Omental fat pad (tissue), 4 donors: ENCODE data around the gene NLRP6. TPM values are rescaled to one million over a fixed set of nuclear protein-coding genes. Genes with fewer than 3 reads are reported as not detected.
"Not testable (repeated sequence)": the region's sequence is repeated elsewhere in the genome, so short reads cannot be mapped to it uniquely, and the experiment has no call there.

Experiments
- ATAC-seq: fragments of 150-250 bp; one replicate; pipeline ENCODE4 v1.9.1; 2016; ENCODE audit warnings: mild to moderate bottlenecking, moderate library complexity; ENCODE audit not compliant: low FRiP score
- DNase-seq: peaks from one replicate; pipeline ENCODE4 v3.0.0-alpha.2; 2019; ENCODE audit warnings: low spot score
- CTCF ChIP-seq, 3 donors: fragments of 450-650 bp; IDR thresholded peaks; one replicate each; pipeline ENCODE4 v1.5.1; 2016 to 2017; ENCODE audit warnings: antibody characterized with exemption in 3 of 3, mild to moderate bottlenecking in 3 of 3, moderate library complexity in 2 of 3
- total RNA-seq, 4 donors: library from RNA; depleted of rRNA; stranded (reverse); fragments of >200 nt; gene quantifications; one replicate each; pipeline ENCODE4 v1.1.0, GENCODE V29; 2016

Gene NLRP6
- total RNA-seq, 4 donors from 2014 or later = 0.84 to 11.8 (median 3.8) TPM

- no peak for ATAC-seq
- TF ChIP-seq CTCF (IDR thresholded peaks at IDR 0.05) = no peak
- no peak for DNase-seq
These were observed 21.1 kb upstream of the NLRP6 start for GRCh38 chr11:256952-257737.

GRCh38 chr11:257766-258493 is 20.3 kb upstream of the NLRP6 start:
- ATAC-seq (no peak), DNase-seq (no peak)
- no peak for TF ChIP-seq CTCF (IDR thresholded peaks at IDR 0.05)

- ATAC-seq (no peak), DNase-seq (no peak)
- TF ChIP-seq CTCF (IDR thresholded peaks at IDR 0.05) = no peak
These were observed 18.8 kb upstream of the NLRP6 start for GRCh38 chr11:259413-259812.

GRCh38 chr11:261624-262023 is 16.6 kb upstream of the NLRP6 start:
- no peak for ATAC-seq
- no peak for TF ChIP-seq CTCF (IDR thresholded peaks at IDR 0.05)
- DNase-seq = no peak

- TF ChIP-seq CTCF (IDR thresholded peaks at IDR 0.05) = no peak
- ATAC-seq (no peak), DNase-seq (no peak)
These were observed 11.3 kb upstream of the NLRP6 start for GRCh38 chr11:266676-267439.

GRCh38 chr11:267491-267994 is 10.7 kb upstream of the NLRP6 start:
- ATAC-seq = no peak
- no peak for DNase-seq
- no peak for TF ChIP-seq CTCF (IDR thresholded peaks at IDR 0.05)

- not testable (repeated sequence) for DNase-seq
- peak; percentile 53 for ATAC-seq
These were observed 9.5 kb upstream of the NLRP6 start for GRCh38 chr11:268716-269145.
